HepG2 (cell line): ENCODE data around the gene TMEM176A. TPM values are rescaled to one million over a fixed set of nuclear protein-coding genes. Genes with fewer than 3 reads are reported as not detected.

ENCODE experiments used
- AFF4 ChIP-seq: sonication (generic); formaldehyde crosslinking; IDR thresholded peaks from 2 replicates; pipeline ENCODE4 v1.4.0; 2020; ENCODE audit warnings: missing genetic modification reagents
- CCDC6 ChIP-seq: sonication (generic); formaldehyde crosslinking; IDR thresholded peaks from 2 replicates; pipeline ENCODE4 v1.8.1; 2022; ENCODE audit warnings: mild to moderate bottlenecking, missing genetic modification reagents, moderate library complexity
- MAFF ChIP-seq: IDR thresholded peaks from 2 replicates; pipeline ENCODE4 v1.6.1; 2011; ENCODE audit warnings: low read depth, low read length, improper control_type of control experiment
- MTF1 ChIP-seq: sonication (generic); formaldehyde crosslinking; IDR thresholded peaks from 2 replicates; pipeline ENCODE4 v1.5.0; 2020; ENCODE audit warnings: missing genetic modification reagents
- NCOA5 ChIP-seq: sonication (generic); formaldehyde crosslinking; IDR thresholded peaks from 2 replicates; pipeline ENCODE4 v1.4.0; 2020; ENCODE audit warnings: missing genetic modification reagents
- NFATC3 ChIP-seq: sonication (generic); formaldehyde crosslinking; IDR thresholded peaks from 2 replicates; pipeline ENCODE4 v1.5.1; 2020; ENCODE audit warnings: mild to moderate bottlenecking, missing genetic modification reagents
- SIX4 ChIP-seq: sonication (generic); formaldehyde crosslinking; IDR thresholded peaks from 2 replicates; pipeline ENCODE4 v1.4.0; 2020; ENCODE audit warnings: missing genetic modification reagents
- TCF7 ChIP-seq: sonication (generic); IDR thresholded peaks from 2 replicates; pipeline ENCODE4 v1.6.1; 2016; ENCODE audit warnings: antibody characterized with exemption, low read depth
- ZKSCAN1 ChIP-seq: fragments of 150-350 bp; IDR thresholded peaks from 2 replicates; pipeline ENCODE4 v1.6.1; 2014; ENCODE audit warnings: low read length
- ZNF589 ChIP-seq: sonication (generic); formaldehyde crosslinking; conservative IDR thresholded peaks from 2 replicates; pipeline ENCODE4 v1.8.0; 2022; ENCODE audit warnings: mild to moderate bottlenecking, moderate library complexity, missing genetic modification reagents
- ZNF598 ChIP-seq: sonication (generic); formaldehyde crosslinking; IDR thresholded peaks from 2 replicates; pipeline ENCODE4 v1.5.1; 2020; ENCODE audit warnings: mild to moderate bottlenecking, missing genetic modification reagents, borderline replicate concordance
- polyA plus RNA-seq, 8 experiments: library from polyadenylated mRNA; depleted of rRNA in 3 of 8; stranded (reverse) in 7 of 8; unstranded in 1 of 8; fragments of >200 nt; fragmentation: Illumina TruSeq in 4 of 8; extraction: Trizol in 4 of 8; gene quantifications; 2 replicates each; pipeline versions ENCODE4 v1.2.1 to v1.2.3, GENCODE V29; 2011 to 2016; ENCODE audit warnings: low read depth in 4 of 8, missing spikeins in 1 of 8, mixed read lengths in 1 of 8; ENCODE audit not compliant: insufficient read depth in 1 of 8
- total RNA-seq, 5 experiments: library from RNA; depleted of rRNA; stranded (reverse); fragments of >200 nt; fragmentation: Illumina TruSeq; extraction: Trizol; gene quantifications; 2 replicates each; pipeline ENCODE4 v1.2.3, GENCODE V29; 2016; ENCODE audit warnings: low read depth in 1 of 5
- TF ChIP-seq, protein P1 (sequence below): sonication (generic); formaldehyde crosslinking; IDR thresholded peaks from 2 replicates; pipeline ENCODE4 v1.5.0; 2020; ENCODE audit warnings: mild to moderate bottlenecking, missing genetic modification reagents, borderline replicate concordance
- TF ChIP-seq, protein P2 (sequence below): sonication (generic); formaldehyde crosslinking; IDR thresholded peaks from 2 replicates; pipeline ENCODE4 v1.4.0; 2020; ENCODE audit warnings: missing genetic modification reagents
- TF ChIP-seq, protein P3 (sequence below): IDR thresholded peaks from 2 replicates; pipeline ENCODE4 v1.6.1; 2016
- TF ChIP-seq, protein P4 (sequence below): IDR thresholded peaks from 2 replicates; pipeline ENCODE4 v1.6.1; 2016; ENCODE audit warnings: control low read depth
- TF ChIP-seq, protein P5 (sequence below): sonication (generic); formaldehyde crosslinking; IDR thresholded peaks from 2 replicates; pipeline ENCODE4 v1.4.0; 2020; ENCODE audit warnings: low read depth, missing genetic modification reagents

TMEM176A gene
- total and polyA plus RNA-seq, 2 of the 13 experiments (the other 11 are each of a cell fraction or from before 2014, with no cell fraction given), result not detected

GRCh38 chr7:150778014-150778737 lies 22.4 kb upstream of the TMEM176A start (continued):
- TF ChIP-seq, protein P1, sequence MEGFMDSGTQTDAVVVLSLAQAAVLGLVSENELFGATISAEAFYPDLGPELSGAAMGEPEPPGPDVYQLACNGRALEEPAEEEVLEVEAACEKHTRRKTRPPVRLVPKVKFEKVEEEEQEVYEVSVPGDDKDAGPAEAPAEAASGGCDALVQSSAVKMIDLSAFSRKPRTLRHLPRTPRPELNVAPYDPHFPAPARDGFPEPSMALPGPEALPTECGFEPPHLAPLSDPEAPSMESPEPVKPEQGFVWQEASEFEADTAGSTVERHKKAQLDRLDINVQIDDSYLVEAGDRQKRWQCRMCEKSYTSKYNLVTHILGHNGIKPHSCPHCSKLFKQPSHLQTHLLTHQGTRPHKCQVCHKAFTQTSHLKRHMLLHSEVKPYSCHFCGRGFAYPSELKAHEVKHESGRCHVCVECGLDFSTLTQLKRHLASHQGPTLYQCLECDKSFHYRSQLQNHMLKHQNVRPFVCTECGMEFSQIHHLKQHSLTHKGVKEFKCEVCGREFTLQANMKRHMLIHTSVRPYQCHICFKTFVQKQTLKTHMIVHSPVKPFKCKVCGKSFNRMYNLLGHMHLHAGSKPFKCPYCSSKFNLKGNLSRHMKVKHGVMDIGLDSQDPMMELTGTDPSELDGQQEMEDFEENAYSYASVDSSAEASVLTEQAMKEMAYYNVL, result no peak
- TF ChIP-seq ZKSCAN1, result no peak
- TF ChIP-seq NCOA5 (CRISPR knock-in tag), result no peak
- TF ChIP-seq NFATC3 (CRISPR knock-in tag), result no peak
- TF ChIP-seq, protein P2, sequence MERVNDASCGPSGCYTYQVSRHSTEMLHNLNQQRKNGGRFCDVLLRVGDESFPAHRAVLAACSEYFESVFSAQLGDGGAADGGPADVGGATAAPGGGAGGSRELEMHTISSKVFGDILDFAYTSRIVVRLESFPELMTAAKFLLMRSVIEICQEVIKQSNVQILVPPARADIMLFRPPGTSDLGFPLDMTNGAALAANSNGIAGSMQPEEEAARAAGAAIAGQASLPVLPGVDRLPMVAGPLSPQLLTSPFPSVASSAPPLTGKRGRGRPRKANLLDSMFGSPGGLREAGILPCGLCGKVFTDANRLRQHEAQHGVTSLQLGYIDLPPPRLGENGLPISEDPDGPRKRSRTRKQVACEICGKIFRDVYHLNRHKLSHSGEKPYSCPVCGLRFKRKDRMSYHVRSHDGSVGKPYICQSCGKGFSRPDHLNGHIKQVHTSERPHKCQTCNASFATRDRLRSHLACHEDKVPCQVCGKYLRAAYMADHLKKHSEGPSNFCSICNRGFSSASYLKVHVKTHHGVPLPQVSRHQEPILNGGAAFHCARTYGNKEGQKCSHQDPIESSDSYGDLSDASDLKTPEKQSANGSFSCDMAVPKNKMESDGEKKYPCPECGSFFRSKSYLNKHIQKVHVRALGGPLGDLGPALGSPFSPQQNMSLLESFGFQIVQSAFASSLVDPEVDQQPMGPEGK (CRISPR knock-in tag), result peak; percentile 34; the same call in 1 of the 2 replicates
- TF ChIP-seq ZNF589 (CRISPR knock-in tag), result no peak
- TF ChIP-seq MTF1 (CRISPR knock-in tag), result no peak
- TF ChIP-seq, protein P3, sequence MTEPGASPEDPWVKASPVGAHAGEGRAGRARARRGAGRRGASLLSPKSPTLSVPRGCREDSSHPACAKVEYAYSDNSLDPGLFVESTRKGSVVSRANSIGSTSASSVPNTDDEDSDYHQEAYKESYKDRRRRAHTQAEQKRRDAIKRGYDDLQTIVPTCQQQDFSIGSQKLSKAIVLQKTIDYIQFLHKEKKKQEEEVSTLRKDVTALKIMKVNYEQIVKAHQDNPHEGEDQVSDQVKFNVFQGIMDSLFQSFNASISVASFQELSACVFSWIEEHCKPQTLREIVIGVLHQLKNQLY, result no peak
- TF ChIP-seq, protein P4, sequence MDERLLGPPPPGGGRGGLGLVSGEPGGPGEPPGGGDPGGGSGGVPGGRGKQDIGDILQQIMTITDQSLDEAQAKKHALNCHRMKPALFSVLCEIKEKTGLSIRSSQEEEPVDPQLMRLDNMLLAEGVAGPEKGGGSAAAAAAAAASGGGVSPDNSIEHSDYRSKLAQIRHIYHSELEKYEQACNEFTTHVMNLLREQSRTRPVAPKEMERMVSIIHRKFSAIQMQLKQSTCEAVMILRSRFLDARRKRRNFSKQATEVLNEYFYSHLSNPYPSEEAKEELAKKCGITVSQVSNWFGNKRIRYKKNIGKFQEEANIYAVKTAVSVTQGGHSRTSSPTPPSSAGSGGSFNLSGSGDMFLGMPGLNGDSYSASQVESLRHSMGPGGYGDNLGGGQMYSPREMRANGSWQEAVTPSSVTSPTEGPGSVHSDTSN (CRISPR knock-in tag), result no peak
- TF ChIP-seq TCF7, result no peak
- no peak for TF ChIP-seq SIX4 (CRISPR knock-in tag)
- TF ChIP-seq MAFF, result no peak
- no peak for TF ChIP-seq ZNF598 (CRISPR knock-in tag)
- TF ChIP-seq CCDC6, result no peak
- TF ChIP-seq, protein P5, sequence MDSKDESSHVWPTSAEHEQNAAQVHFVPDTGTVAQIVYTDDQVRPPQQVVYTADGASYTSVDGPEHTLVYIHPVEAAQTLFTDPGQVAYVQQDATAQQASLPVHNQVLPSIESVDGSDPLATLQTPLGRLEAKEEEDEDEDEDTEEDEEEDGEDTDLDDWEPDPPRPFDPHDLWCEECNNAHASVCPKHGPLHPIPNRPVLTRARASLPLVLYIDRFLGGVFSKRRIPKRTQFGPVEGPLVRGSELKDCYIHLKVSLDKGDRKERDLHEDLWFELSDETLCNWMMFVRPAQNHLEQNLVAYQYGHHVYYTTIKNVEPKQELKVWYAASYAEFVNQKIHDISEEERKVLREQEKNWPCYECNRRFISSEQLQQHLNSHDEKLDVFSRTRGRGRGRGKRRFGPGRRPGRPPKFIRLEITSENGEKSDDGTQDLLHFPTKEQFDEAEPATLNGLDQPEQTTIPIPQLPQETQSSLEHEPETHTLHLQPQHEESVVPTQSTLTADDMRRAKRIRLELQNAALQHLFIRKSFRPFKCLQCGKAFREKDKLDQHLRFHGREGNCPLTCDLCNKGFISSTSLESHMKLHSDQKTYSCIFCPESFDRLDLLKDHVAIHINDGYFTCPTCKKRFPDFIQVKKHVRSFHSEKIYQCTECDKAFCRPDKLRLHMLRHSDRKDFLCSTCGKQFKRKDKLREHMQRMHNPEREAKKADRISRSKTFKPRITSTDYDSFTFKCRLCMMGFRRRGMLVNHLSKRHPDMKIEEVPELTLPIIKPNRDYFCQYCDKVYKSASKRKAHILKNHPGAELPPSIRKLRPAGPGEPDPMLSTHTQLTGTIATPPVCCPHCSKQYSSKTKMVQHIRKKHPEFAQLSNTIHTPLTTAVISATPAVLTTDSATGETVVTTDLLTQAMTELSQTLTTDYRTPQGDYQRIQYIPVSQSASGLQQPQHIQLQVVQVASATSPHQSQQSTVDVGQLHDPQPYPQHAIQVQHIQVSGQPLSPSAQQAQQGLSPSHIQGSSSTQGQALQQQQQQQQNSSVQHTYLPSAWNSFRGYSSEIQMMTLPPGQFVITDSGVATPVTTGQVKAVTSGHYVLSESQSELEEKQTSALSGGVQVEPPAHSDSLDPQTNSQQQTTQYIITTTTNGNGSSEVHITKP, result no peak
- TF ChIP-seq AFF4 (CRISPR knock-in tag), result no peak
